SK-N-MC (cell line): ENCODE results near the gene FAF2.

Experiments
- EZH2 ChIP-seq: fragments of 200-600 bp; sonication (generic); IDR thresholded peaks from one replicate; pipeline ENCODE4 v1.6.1; 2017; ENCODE audit warnings: antibody characterized with exemption
- FOXP2 ChIP-seq: optimal IDR thresholded peaks from 2 replicates; pipeline ENCODE3; 2011; ENCODE audit warnings: mild to moderate bottlenecking, moderate library complexity; ENCODE audit not compliant: insufficient read depth; ENCODE audit errors: extremely low read length, control extremely low read depth
- POLR2AphosphoS5 ChIP-seq: IDR thresholded peaks from 2 replicates; pipeline ENCODE4 v1.6.1; 2012; ENCODE audit warnings: mild to moderate bottlenecking, low read depth, low read length, borderline replicate concordance

- TF ChIP-seq EZH2 (no peak), POLR2AphosphoS5 (no peak), FOXP2 (no peak)
Observed at GRCh38 chr5:176469296-176469695, 21.1 kb downstream of the FAF2 start.
